Measurements from ENCODE around the gene FGF19.

DNA sequence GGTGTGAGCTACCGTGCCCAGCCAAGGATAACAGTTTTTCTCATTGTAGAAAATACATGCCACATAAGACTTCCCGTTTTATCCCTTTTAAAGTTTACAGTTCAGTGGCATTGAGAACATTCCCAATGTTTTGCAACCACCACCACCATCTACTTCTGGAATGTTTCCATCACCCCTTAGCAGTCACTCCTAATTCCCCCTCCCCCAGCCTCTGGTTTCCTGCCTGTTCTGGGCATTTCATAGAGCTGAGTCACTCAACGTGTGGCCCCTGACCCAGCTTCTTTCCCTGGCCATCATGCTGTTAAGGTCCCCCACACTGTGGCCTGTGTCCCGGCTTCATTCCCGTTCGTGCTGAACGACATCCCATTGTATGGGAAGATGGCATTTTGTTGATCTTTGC lies 40.6 kb upstream of the FGF19 start:
- TF ChIP-seq, protein P1, sequence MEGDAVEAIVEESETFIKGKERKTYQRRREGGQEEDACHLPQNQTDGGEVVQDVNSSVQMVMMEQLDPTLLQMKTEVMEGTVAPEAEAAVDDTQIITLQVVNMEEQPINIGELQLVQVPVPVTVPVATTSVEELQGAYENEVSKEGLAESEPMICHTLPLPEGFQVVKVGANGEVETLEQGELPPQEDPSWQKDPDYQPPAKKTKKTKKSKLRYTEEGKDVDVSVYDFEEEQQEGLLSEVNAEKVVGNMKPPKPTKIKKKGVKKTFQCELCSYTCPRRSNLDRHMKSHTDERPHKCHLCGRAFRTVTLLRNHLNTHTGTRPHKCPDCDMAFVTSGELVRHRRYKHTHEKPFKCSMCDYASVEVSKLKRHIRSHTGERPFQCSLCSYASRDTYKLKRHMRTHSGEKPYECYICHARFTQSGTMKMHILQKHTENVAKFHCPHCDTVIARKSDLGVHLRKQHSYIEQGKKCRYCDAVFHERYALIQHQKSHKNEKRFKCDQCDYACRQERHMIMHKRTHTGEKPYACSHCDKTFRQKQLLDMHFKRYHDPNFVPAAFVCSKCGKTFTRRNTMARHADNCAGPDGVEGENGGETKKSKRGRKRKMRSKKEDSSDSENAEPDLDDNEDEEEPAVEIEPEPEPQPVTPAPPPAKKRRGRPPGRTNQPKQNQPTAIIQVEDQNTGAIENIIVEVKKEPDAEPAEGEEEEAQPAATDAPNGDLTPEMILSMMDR (IDR thresholded peaks at IDR 0.05) = no peak
- TF ChIP-seq POLR2A (IDR thresholded peaks at IDR 0.05) = no peak
- no peak for TF ChIP-seq POLR2AphosphoS5 (IDR thresholded peaks at IDR 0.05)
